Aorta (tissue), 5 donors: ENCODE data around the gene KHDC4. TPM values are rescaled to one million over a fixed set of nuclear protein-coding genes. Genes with fewer than 3 reads are reported as not detected.

Experiments
- ATAC-seq: fragments of 200-7000 bp; cut with Tn5 transposase; one replicate; pipeline ENCODE4 v1.9.1; 2022; ENCODE audit warnings: moderate library complexity; ENCODE audit not compliant: low FRiP score
- DNase-seq, 2 donors: peaks; one replicate each; pipeline ENCODE4 v3.0.0-alpha.2; 2020
- H3K27ac ChIP-seq, 2 donors: one replicate each; pipeline ENCODE4 v1.5.1; 2013; ENCODE audit warnings: low read length in 2 of 2, mild to moderate bottlenecking in 2 of 2, moderate library complexity in 2 of 2, control low read depth in 1 of 2, inconsistent platforms in 1 of 2, low read depth in 1 of 2
- H3K27me3 ChIP-seq, 2 donors: one replicate each; pipeline ENCODE4 v1.6.1; 2013; ENCODE audit warnings: control low read depth in 1 of 2, low read length in 1 of 2, mild to moderate bottlenecking in 1 of 2, moderate library complexity in 1 of 2; ENCODE audit not compliant: insufficient read depth in 2 of 2, control insufficient read depth in 1 of 2
- H3K36me3 ChIP-seq, 2 donors: one replicate each; pipeline ENCODE4 v1.6.1; 2013; ENCODE audit warnings: control low read depth in 1 of 2, low read length in 1 of 2, mild to moderate bottlenecking in 1 of 2; ENCODE audit not compliant: insufficient read depth in 2 of 2, control insufficient read depth in 1 of 2
- H3K4me1 ChIP-seq, 2 donors: one replicate each; pipeline ENCODE4 v1.6.1; 2013; ENCODE audit warnings: low read length in 2 of 2, control low read depth in 1 of 2, mild to moderate bottlenecking in 1 of 2, moderate library complexity in 1 of 2; ENCODE audit not compliant: insufficient read depth in 2 of 2, control insufficient read depth in 1 of 2
- H3K4me3 ChIP-seq, 2 donors: one replicate each; pipeline ENCODE4 v1.5.1; 2013; ENCODE audit warnings: low read length in 2 of 2, control low read depth in 1 of 2, mild to moderate bottlenecking in 1 of 2
- H3K9me3 ChIP-seq: one replicate; pipeline ENCODE4 v1.6.1; 2013; ENCODE audit warnings: mild to moderate bottlenecking, low read length; ENCODE audit not compliant: control insufficient read depth
- WGBS, 2 donors: extraction: QIAGEN DNeasy Blood & Tissue Kit; methylation state at CpG; one replicate each; pipeline ENCODE4 v1.1.7; 2013; 5-methylcytosine and 5-hydroxymethylcytosine counted together
- intact Hi-C, 2 donors: fragments of 100-400 bp; cut with DNase I; formaldehyde crosslinking; loops; one replicate each; pipeline versions ENCODE4 v1.14.2 to v1.15.0; 2022
- polyA plus RNA-seq, 2 donors: library from polyadenylated mRNA; stranded (reverse); fragments of 200-250 nt; gene quantifications; one replicate each; pipeline ENCODE4 v1.2.3, GENCODE V29; 2013
- total RNA-seq, 2 donors: library from RNA; stranded (reverse); fragmentation: NEBNext Ultra II Directional; extraction: Animal tissue kit (Norgen Biotek cat#: 25700); gene quantifications; one replicate each; pipeline ENCODE4 v1.2.1, GENCODE V29; 2021
- donor health status: healthy with polysubstance abuse.
- donor health status: Bipolar disorder and iron deficiency.
- donor health status: DM: no; HTN: no; CAD: no.
- donor health status: DM: no; HTN: no; CAD: no.
- donor health status: DM: yes; HTN: yes; CAD: no.

The KHDC4 gene
- total and polyA plus RNA-seq, 4 donors, result 6.8 to 60.5 (median 48.2) TPM

DNA sequence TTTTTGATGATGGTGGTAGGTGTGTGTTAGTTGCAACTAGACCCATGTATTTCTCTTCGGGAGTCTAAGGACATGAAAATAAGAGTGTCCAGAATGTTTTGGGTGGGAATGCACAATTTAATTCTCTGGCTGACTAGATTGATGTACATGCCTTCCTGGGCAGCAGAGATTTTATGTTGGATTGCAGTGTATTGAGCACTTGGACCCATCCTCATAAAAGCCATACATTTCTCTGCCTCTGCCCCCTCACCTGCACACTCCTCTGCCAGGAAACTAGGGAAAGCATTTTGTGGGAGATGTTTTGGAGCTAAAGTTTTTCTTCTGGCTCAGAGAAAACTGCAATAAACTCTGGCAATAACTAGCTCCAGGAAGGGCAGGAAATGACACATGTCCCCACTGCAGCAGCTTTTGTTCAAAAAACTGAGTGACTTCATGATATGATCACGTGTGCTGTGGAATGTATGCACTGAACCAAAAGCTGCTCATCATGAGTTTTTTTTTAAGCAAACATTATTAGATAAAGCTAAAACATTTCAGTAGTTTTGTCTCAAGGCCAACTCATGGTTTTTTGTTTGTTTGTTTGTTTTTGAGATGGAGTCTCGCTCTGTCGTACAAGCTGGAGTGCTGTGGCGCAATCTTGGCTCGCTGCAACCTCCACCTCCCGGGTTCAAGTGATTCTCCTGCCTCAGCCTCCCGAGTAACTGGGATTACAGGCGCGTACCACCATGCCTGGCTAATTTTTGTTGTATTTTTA lies 40.6 kb downstream of the KHDC4 start:
- 51 to 52% methylated on average over 10 of the region's 10 CpGs for WGBS, 2 donors
- intact Hi-C loops, result loop anchor here in 1 of 2 donors (5.0 kb wide), 1 partner anchor 36 kb away; the partner anchor contains the start of genes GON4L and SYT11
- ATAC-seq (peak; percentile 79), DNase-seq (no peak)
- Histone ChIP-seq H3K4me3 (no peak overlapping the region), H3K36me3 (no peaks in the 10 kb centered on the region), H3K4me1 (no peaks in the 10 kb centered on the region), H3K27ac (peak overlapping the region; percentile 85 to 91), H3K27me3 (no peaks in the 10 kb centered on the region), H3K9me3 (no peaks in the 10 kb centered on the region)

DNA sequence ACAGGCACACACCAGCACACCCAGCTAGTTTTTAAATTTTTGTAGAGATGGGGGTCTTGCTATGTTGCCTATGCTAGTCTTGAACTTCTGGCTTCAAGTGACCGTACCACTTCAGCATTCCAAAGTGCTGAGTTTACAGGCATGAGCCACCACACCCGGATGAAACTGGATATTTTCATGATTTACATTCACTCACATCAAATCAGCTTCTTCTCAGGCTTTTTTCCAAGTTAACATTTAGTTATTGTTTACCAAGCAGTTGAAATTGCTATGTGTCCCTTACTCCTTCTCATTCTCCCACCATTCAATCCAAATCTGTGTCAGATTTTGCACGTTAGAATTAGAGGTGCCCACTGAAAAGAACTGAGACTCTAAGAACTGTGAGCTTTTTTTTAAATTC lies 41.4 kb downstream of the KHDC4 start:
- Histone ChIP-seq H3K36me3 (no peaks in the 10 kb centered on the region), H3K27ac (peak overlapping the region; percentile 79 to 85), H3K4me1 (no peaks in the 10 kb centered on the region), H3K27me3 (no peaks in the 10 kb centered on the region), H3K4me3 (no peak overlapping the region), H3K9me3 (no peaks in the 10 kb centered on the region)
- intact Hi-C loops, result loop anchor here in 1 of 2 donors (5.0 kb wide), 1 partner anchor 35 kb away; the partner anchor contains the start of genes GON4L and SYT11
- DNase-seq (no peak), ATAC-seq (no peak)
- 3% methylated on average over 3 of the region's 3 CpGs for WGBS, 2 donors

DNA sequence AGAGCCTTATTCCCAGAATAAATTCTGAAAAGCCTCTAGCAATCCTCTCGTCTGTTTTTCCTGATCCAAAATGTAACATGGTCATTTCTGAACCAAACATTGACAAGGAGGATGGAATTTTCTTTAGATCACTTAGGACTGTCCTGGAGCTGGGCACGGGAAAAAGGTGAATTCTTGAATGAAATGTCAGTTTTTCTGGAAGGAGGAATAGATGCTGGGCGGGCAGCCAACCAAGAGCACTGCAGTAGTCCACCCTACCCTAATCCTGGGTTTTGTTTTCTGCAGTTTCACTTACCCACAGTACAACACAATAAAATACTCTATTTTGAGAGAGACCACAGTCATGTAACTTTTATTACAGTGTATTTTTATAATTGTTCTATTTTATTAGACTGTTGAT lies 44.0 kb downstream of the KHDC4 start:
- DNase-seq (no peak), ATAC-seq (no peak)
- Histone ChIP-seq H3K27ac (peak overlapping the region in 1 of 2 donors; percentile 36), H3K36me3 (no peaks in the 10 kb centered on the region), H3K4me3 (no peak overlapping the region), H3K4me1 (no peaks in the 10 kb centered on the region), H3K9me3 (no peaks in the 10 kb centered on the region), H3K27me3 (no peaks in the 10 kb centered on the region)
- intact Hi-C loops, result loop anchor here in 1 of 2 donors (5.0 kb wide), 1 partner anchor 33 kb away; the partner anchor contains the start of genes GON4L and SYT11
- WGBS, 2 donors, result 39 to 46% methylated on average over 3 of the region's 3 CpGs

DNA sequence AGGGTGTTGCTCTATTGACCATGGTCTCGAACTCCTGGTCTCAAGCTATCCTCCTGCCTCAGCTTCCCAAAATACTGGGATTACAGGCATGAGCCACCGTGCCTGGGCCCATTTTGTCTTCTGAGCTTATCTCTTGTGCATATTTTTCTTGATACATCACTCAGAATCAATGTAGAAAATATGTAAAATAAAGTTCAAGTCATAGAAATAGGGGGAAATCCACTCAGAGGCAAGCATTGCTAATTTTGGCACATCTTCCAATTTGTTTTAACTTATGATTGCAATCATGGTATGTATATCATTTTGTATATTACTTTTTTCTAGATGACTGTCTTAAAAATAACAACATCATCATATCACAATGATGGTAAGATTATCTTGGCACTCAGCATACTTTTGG lies 44.6 kb downstream of the KHDC4 start:
- ATAC-seq (no peak), DNase-seq (no peak)
- H3K4me1 ChIP-seq, result no peaks in the 10 kb centered on the region
- no peaks in the 10 kb centered on the region for H3K36me3 ChIP-seq
- no peaks in the 10 kb centered on the region for H3K9me3 ChIP-seq
- 35 to 38% methylated on average over 2 of the region's 2 CpGs for WGBS, 2 donors
- no peaks in the 10 kb centered on the region for H3K27me3 ChIP-seq
- H3K4me3 ChIP-seq, result no peak overlapping the region
- intact Hi-C loops, result no loop called here
- no peak overlapping the region for H3K27ac ChIP-seq

DNA sequence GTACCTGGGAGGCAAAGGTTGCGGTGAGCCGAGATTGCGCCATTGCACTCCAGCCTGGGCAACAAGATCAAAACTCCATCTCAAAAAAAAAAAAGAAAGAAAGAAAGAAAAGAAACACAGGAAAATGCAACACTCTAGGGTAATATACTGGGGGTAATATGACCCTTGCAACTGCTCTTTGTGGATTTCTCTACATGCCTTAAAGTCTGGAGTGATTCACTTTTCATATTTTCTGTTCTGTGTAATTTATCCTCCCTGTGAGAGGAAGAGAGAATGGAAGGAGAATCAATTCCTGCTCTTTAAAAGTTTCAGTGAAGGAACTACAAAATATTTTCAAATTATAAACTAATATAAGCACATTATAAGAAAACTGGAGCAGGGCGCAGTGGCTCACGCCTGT lies 45.7 kb downstream of the KHDC4 start:
- no peaks in the 10 kb centered on the region for H3K36me3 ChIP-seq
- no peaks in the 10 kb centered on the region for H3K27me3 ChIP-seq
- H3K4me1 ChIP-seq, result no peaks in the 10 kb centered on the region
- no peak for ATAC-seq
- no peak overlapping the region for H3K4me3 ChIP-seq
- intact Hi-C loops, result no loop called here
- DNase-seq, result no peak
- H3K9me3 ChIP-seq, result no peaks in the 10 kb centered on the region
- no peak overlapping the region for H3K27ac ChIP-seq
- 97 to 99% methylated on average over 5 of the region's 5 CpGs for whole genome bisulfite sequencing, 2 donors

DNA sequence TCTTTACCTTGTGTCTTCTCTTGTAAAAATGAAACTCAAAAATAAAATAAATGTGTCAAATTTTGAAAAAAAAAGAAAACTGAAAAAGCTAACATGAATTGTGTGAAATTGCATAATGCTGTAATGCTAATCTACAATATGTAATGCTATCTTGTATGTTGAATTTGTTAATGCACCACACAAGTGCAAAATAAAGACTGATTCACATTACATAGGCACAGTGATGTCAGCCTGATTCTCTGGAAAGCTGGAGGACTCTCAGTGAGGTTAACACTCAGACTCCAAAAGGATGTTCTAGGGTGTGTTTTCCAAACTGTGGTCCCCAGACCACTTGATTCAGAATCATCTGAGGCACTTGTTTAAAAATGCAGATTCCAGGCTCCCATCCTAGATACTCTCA lies 49.2 kb downstream of the KHDC4 start:
- Histone ChIP-seq H3K4me3 (no peak overlapping the region), H3K27me3 (no peaks in the 10 kb centered on the region), H3K4me1 (no peaks in the 10 kb centered on the region), H3K36me3 (peaks cover 0 to 3% of the 10 kb centered on the region in 2 donors), H3K27ac (no peak overlapping the region), H3K9me3 (no peaks in the 10 kb centered on the region)
- DNase-seq (no peak), ATAC-seq (no peak)
- intact Hi-C loops, result no loop called here

DNA sequence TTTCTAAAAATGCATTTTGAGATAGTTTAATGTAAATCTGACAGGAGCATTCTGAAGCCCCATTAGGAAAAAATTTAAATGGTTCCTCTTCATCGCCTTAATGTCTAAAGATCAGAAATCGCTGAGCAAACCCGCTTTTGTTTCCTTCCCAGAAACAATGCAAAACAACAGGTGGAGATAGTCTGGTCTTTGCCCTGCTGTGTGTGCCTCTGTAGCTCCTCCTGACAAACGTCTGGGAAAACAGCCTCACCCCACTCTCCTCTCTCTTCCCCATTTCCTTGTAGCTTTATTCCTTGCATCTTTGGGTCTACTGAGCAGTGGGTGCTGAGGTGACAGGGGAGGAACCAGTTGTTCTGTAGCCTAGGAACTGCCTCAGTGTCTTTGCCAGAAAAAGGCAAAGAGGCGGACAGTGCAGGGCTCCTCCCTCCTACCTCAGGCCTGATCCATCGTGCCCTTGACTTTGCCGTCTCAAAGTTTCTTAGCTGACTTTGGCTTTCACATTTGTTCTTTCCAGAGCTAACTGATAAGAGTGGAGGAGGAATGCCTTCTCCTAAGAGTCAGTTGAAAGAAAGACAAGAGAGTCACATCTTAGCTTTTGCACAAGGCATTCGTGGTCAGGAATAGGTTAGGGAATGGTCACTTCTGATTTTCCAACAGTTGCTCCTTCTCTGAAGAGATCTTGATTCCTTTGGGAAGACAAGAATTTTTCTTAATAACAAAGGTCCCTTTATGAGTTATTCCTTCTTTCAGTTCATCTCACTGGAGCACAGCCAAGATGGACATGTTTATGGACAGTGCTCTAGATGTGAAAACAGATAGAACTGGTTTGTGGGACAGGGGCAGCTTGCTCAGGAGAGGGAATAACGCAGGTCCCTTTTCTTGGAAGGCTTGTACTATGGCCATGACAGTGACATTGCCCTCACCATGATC lies 49.9 kb downstream of the KHDC4 start:
- 47 to 49% methylated on average over 9 of the region's 9 CpGs for WGBS, 2 donors
- Histone ChIP-seq H3K36me3 (peaks cover 0 to 3% of the 10 kb centered on the region in 2 donors), H3K27me3 (no peaks in the 10 kb centered on the region), H3K27ac (peak overlapping the region in 1 of 2 donors; percentile 10), H3K4me3 (no peak overlapping the region), H3K4me1 (no peaks in the 10 kb centered on the region), H3K9me3 (no peaks in the 10 kb centered on the region)
- intact Hi-C loops, result no loop called here
- ATAC-seq, result no peak
- DNase-seq, result no peak

DNA sequence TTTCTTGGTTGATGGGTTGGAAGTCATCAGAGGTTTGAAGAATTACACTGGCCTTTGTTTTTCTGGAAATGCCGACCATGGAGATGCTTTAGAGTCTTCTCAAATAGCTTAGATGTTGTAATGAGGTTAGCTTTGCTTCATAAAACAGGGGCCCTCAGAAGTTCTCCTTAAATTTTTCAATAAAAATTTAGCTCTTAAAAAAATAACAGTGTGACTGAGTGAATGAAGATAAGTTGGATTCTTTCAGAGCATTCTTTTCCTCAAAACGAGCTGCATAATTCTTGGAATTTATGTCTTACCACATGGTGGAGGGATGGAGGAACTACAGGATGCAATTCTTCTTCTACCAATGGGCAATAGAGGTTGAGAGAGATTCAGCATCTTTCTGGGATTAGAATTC lies 51.4 kb downstream of the KHDC4 start:
- Histone ChIP-seq H3K4me3 (no peak overlapping the region), H3K36me3 (peaks cover 0 to 3% of the 10 kb centered on the region in 2 donors), H3K9me3 (no peaks in the 10 kb centered on the region), H3K27me3 (no peaks in the 10 kb centered on the region), H3K27ac (no peak overlapping the region), H3K4me1 (no peaks in the 10 kb centered on the region)
- DNase-seq, result no peak
- intact Hi-C loops, result no loop called here
- WGBS, 2 donors, result 56 to 62% methylated on average over 2 of the region's 2 CpGs
- no peak for ATAC-seq
